K562 (cell line): ENCODE data around the gene ARID3B. TPM values are rescaled to one million over a fixed set of nuclear protein-coding genes. Genes with fewer than 3 reads are reported as not detected.
A peak's percentile ranks its signal among the peaks of the same experiment; 100 is the strongest.

Experiments
- ARID1B ChIP-seq: fragments of 450-650 bp; IDR thresholded peaks from 2 replicates; pipeline ENCODE4 v1.6.1; 2016; ENCODE audit warnings: antibody characterized with exemption, mild to moderate bottlenecking, inconsistent platforms
- CTCFL ChIP-seq: IDR thresholded peaks from 2 replicates; pipeline ENCODE4 v1.6.1; 2011; ENCODE audit warnings: borderline replicate concordance, low read depth, mild to moderate bottlenecking, moderate library complexity, low read length; ENCODE audit not compliant: insufficient read depth, poor library complexity, severe bottlenecking
- CXXC5 ChIP-seq: fragments of 250-450 bp; sonication (Bioruptor Pico); IDR thresholded peaks from 2 replicates; pipeline ENCODE4 v1.8.0; 2022; ENCODE audit warnings: inconsistent platforms, mild to moderate bottlenecking, moderate library complexity
- DMBX1 ChIP-seq: fragments of 250-450 bp; sonication (Bioruptor Pico); IDR thresholded peaks from 2 replicates; pipeline ENCODE4 v1.8.0; 2022; ENCODE audit warnings: inconsistent platforms, mild to moderate bottlenecking, moderate library complexity, borderline replicate concordance
- DPF2 ChIP-seq: fragments of 450-650 bp; IDR thresholded peaks from 2 replicates; pipeline ENCODE4 v1.6.1; 2016
- E2F6 ChIP-seq, 2 experiments: IDR thresholded peaks; 2 replicates each; pipeline ENCODE4 v1.6.1; 2011; ENCODE audit warnings: borderline replicate concordance in 1 of 2, control low read depth in 1 of 2, low read depth in 1 of 2, low read length in 1 of 2, mild to moderate bottlenecking in 1 of 2, mixed read lengths in 1 of 2, moderate library complexity in 1 of 2; ENCODE audit not compliant: insufficient read depth in 1 of 2, insufficient read length in 1 of 2, poor library complexity in 1 of 2, severe bottlenecking in 1 of 2; ENCODE audit errors: extremely low read depth in 1 of 2
- HDAC1 ChIP-seq, 2 experiments: fragments of 450-650 bp; IDR thresholded peaks; 2 replicates each; pipeline ENCODE4 v1.6.1; 2016 to 2017; ENCODE audit warnings: inconsistent platforms in 1 of 2, mild to moderate bottlenecking in 1 of 2, moderate library complexity in 1 of 2
- ILK ChIP-seq: fragments of 450-650 bp; IDR thresholded peaks from 2 replicates; pipeline ENCODE4 v1.6.1; 2016; ENCODE audit warnings: missing genetic modification characterization, low read depth, mild to moderate bottlenecking, missing compliant biosample characterization, moderate library complexity, borderline replicate concordance
- JUND ChIP-seq, 2 experiments: IDR thresholded peaks; 2 replicates in 1 of 2; 3 replicates in 1 of 2; pipeline ENCODE4 v1.6.1; 2011; ENCODE audit warnings: borderline replicate concordance in 2 of 2, low read depth in 2 of 2, low read length in 2 of 2, improper control_type of control experiment in 1 of 2, missing biosample characterization in 1 of 2, missing genetic modification characterization in 1 of 2, missing genetic modification reagents in 1 of 2
- KDM5B ChIP-seq: fragments of 200-600 bp; sonication (generic); IDR thresholded peaks from 2 replicates; pipeline ENCODE4 v1.6.1; 2012; ENCODE audit warnings: low read depth, mild to moderate bottlenecking, moderate library complexity, low read length, control low read depth, inconsistent platforms; ENCODE audit not compliant: insufficient replicate concordance
- MITF ChIP-seq: IDR thresholded peaks from 2 replicates; pipeline ENCODE4 v1.6.1; 2014; ENCODE audit warnings: antibody characterized with exemption
- MTA2 ChIP-seq: fragments of 450-650 bp; IDR thresholded peaks from 2 replicates; pipeline ENCODE4 v1.6.1; 2016; ENCODE audit warnings: low read depth
- MTA3 ChIP-seq: fragments of 450-650 bp; formaldehyde crosslinking; IDR thresholded peaks from 2 replicates; pipeline ENCODE4 v1.6.1; 2017; ENCODE audit warnings: mild to moderate bottlenecking, borderline replicate concordance
- PRMT5 ChIP-seq: sonication (generic); formaldehyde crosslinking; IDR thresholded peaks from 2 replicates; pipeline ENCODE4 v1.5.0; 2020; ENCODE audit warnings: missing genetic modification reagents
- PRPF4 ChIP-seq: fragments of 200-400 bp; formaldehyde crosslinking; IDR thresholded peaks from one replicate; pipeline ENCODE4 v1.6.1; 2017; ENCODE audit warnings: low read length, low read depth, mild to moderate bottlenecking; ENCODE audit not compliant: insufficient read depth, poor library complexity, severe bottlenecking
- SIRT6 ChIP-seq: IDR thresholded peaks from one replicate; pipeline ENCODE4 v1.6.1; 2012; ENCODE audit warnings: low read depth, mild to moderate bottlenecking, control low read depth, inconsistent platforms, low read length, moderate library complexity
- TAL1 ChIP-seq: fragments of 450-650 bp; IDR thresholded peaks from 2 replicates; pipeline ENCODE4 v1.6.1; 2016; ENCODE audit warnings: mild to moderate bottlenecking
- TCF3 ChIP-seq: sonication (generic); formaldehyde crosslinking; IDR thresholded peaks from 2 replicates; pipeline ENCODE4 v1.4.0; 2020; ENCODE audit warnings: mild to moderate bottlenecking, missing genetic modification reagents
- ZNF398 ChIP-seq: fragments of 250-450 bp; sonication (Bioruptor Pico); IDR thresholded peaks from 2 replicates; pipeline ENCODE4 v1.8.0; 2021; ENCODE audit warnings: moderate library complexity, mild to moderate bottlenecking, inconsistent platforms
- polyA plus RNA-seq, 8 experiments: library from polyadenylated mRNA; depleted of rRNA in 4 of 8; stranded (reverse) in 5 of 8; unstranded in 3 of 8; fragments of >200 nt; fragmentation: Nextera tagmentation in 2 of 8; fragmentation: Illumina TruSeq in 1 of 8; extraction: Ambion mirVana in 2 of 8; extraction: Trizol in 1 of 8; gene quantifications; 2 replicates each; pipeline versions ENCODE4 v1.2.1 to v1.2.3, GENCODE V29; 2011 to 2014; ENCODE audit warnings: inconsistent platforms in 1 of 8, missing spikeins in 1 of 8
- total RNA-seq, 7 experiments: library from RNA; depleted of rRNA in 6 of 7; stranded (reverse); fragments of >200 nt in 6 of 7; fragmentation: Illumina TruSeq in 2 of 7; extraction: Trizol in 2 of 7; gene quantifications; 2 replicates each; pipeline versions ENCODE4 v1.2.1 to v1.2.3, GENCODE V29; 2011 to 2021; ENCODE audit warnings: low replicate concordance in 1 of 7

Gene ARID3B
- total and polyA plus RNA-seq, 9 of the 15 experiments (the other 6 are each of a cell fraction or from before 2014, with no cell fraction given): 0.32 to 15.1 (median 7.1) TPM

- TF ChIP-seq DMBX1 (peak; percentile 31; the same call in 1 of the 2 replicates), MTA2 (peak; percentile 44; the same call in 1 of the 2 replicates), MITF (peak; percentile 55; the same call in 1 of the 2 replicates), PRPF4 (no peak), SIRT6 (no peak), TAL1 (peak; percentile 71), KDM5B (no peak), TCF3 (CRISPR knock-in tag) (peak; percentile 82), CTCFL (no peak), CXXC5 (CRISPR knock-in tag) (peak; percentile 54), DPF2 (peak; percentile 76), ZNF398 (CRISPR knock-in tag) (no peak), MTA3 (0 out of 2 replicates have a peak, but pooled peaks have one; percentile 24), E2F6 (IDR thresholded peaks at IDR 0.05; ENCODE audit: borderline replicate concordance in 1 of 2, extremely low read depth in 1 of 2, insufficient read depth in 1 of 2, insufficient read length in 1 of 2, low read depth in 1 of 2, low read length in 1 of 2, poor library complexity in 1 of 2, severe bottlenecking in 1 of 2) (peak in 1 of 2 experiments; percentile 52), HDAC1 (IDR thresholded peaks at IDR 0.05) (peak in 1 of 2 experiments; percentile 72; a peak in 2 of 4 replicates), PRMT5 (CRISPR knock-in tag) (no peak), ILK (tag) (no peak), ARID1B (peak; percentile 83), JUND (IDR thresholded peaks at IDR 0.05; ENCODE audit: borderline replicate concordance, low read depth, low read length) (peak; percentile 91), JUND (tag; IDR thresholded peaks at IDR 0.05; ENCODE audit: borderline replicate concordance, low read depth, low read length) (peak; percentile 83; the same call in 2 of the 3 replicates)
These were observed 39.7 kb downstream of the ARID3B start (continued) for GRCh38 chr15:74580538-74581350.
